ENCODE measurements around the gene TGM4. TPM values are rescaled to one million over a fixed set of nuclear protein-coding genes. Genes with fewer than 3 reads are reported as not detected.

TGM4 gene
- total RNA-seq, 1 experiment from 2014 or later, result 0.61 TPM

DNA sequence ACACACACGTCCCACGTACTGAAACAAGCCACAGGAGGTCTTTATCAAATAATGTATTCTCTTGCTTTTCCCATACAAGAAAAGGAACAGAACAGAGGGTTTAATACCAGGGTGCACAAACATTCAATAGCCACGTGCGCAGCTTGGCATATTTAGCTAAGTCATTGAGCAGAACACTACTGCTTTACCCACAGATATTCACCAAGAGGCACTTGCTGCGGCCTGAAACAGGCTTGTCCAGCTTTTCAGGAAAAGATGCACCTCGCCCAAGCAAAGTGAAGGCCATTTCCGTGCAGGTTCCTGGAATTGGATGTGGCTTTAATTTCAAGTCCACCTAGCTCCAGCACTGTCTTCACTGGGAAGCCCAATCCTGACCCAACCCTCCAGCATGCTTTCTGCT lies 84.0 kb downstream of the TGM4 start:
- no peak for TF ChIP-seq EZH2 (IDR thresholded peaks at IDR 0.05; ENCODE audit: low read depth)
- TF ChIP-seq, protein P1, sequence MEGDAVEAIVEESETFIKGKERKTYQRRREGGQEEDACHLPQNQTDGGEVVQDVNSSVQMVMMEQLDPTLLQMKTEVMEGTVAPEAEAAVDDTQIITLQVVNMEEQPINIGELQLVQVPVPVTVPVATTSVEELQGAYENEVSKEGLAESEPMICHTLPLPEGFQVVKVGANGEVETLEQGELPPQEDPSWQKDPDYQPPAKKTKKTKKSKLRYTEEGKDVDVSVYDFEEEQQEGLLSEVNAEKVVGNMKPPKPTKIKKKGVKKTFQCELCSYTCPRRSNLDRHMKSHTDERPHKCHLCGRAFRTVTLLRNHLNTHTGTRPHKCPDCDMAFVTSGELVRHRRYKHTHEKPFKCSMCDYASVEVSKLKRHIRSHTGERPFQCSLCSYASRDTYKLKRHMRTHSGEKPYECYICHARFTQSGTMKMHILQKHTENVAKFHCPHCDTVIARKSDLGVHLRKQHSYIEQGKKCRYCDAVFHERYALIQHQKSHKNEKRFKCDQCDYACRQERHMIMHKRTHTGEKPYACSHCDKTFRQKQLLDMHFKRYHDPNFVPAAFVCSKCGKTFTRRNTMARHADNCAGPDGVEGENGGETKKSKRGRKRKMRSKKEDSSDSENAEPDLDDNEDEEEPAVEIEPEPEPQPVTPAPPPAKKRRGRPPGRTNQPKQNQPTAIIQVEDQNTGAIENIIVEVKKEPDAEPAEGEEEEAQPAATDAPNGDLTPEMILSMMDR (conservative IDR thresholded peaks at IDR 0.05), result no peak
- Histone ChIP-seq H3K4me1 (replicated peaks; ENCODE audit: insufficient read depth) (peaks cover 58% of the 10 kb centered on the region), H3K27ac (no peak overlapping the region), H3K36me3 (ENCODE audit: low read depth) (peaks cover 4% of the 10 kb centered on the region), H3F3A (ENCODE audit: insufficient read depth, low read depth) (peaks cover 27% of the 10 kb centered on the region), H3K9me3 (ENCODE audit: insufficient read depth, low read depth) (no peaks in the 10 kb centered on the region), H3K27me3 (ENCODE audit: insufficient read depth, low read depth) (no peaks in the 10 kb centered on the region), H3K4me3 (no peak overlapping the region), H3K9me2 (ENCODE audit: insufficient read depth) (no peaks in the 10 kb centered on the region), H3K4me2 (no peak overlapping the region), H4K20me1 (ENCODE audit: insufficient read depth) (0 out of 2 replicates have a peak, but pooled peaks cover 4% of the 10 kb centered on the region), H2AFZ (no peak overlapping the region), H3K79me2 (ENCODE audit: low read depth) (peaks cover 82% of the 10 kb centered on the region)
- no TSS peak for BruUV-seq (replicated peaks)
- DNase-seq, result peak; percentile 35 to 43
- intact Hi-C loops (cut with micrococcal nuclease; ENCODE audit: unreplicated experiment), result no loop called here
- POLR2A ChIA-PET (ENCODE audit: unreplicated experiment), result interaction anchor here (0.5 to 0.6 kb wide), 2 partner anchors 17 to 923 kb away, joined by 4 to 6 read pairs; no protein-coding TSS in a partner anchor
- CTCF ChIA-PET, result no interaction called here

DNA sequence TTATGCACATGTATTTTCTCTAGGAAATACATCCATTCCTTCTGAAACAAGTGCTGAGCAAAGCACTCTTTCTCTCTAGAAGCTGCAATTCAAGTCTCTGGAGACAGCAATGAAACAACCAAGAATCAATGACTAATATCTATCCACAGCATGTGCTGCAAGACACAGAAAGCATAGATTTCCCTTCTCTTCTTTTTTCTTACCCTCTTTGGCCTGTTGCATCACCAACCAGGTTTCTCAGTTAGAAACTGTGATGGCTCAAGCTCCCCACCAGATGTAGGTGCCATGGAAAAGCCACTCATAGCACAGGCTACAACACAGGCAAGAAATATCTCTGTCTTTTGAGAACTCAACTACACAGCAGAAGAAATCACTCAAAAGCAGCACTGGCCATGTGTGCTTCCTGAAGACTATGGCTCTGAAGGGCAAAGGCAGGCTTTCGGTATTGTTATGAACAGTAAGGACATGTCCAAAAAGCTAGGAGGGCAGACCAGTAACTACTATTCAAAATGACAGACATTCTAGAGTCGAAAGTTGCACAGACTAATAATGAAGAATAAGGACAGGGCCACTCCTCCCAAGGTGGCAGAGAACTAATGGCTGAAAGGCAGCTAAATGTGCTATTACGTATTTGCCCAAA lies 86.1 kb downstream of the TGM4 start:
- no TSS peak for BruUV-seq (replicated peaks)
- intact Hi-C loops (cut with micrococcal nuclease; ENCODE audit: unreplicated experiment), result no loop called here
- Histone ChIP-seq H2AFZ (no peak overlapping the region), H3K79me2 (ENCODE audit: low read depth) (peaks cover 90% of the 10 kb centered on the region), H4K20me1 (ENCODE audit: insufficient read depth) (no peaks in the 10 kb centered on the region), H3K4me3 (no peak overlapping the region), H3K36me3 (ENCODE audit: low read depth) (no peaks in the 10 kb centered on the region; the same call in 1 of the 2 replicates), H3K27me3 (ENCODE audit: insufficient read depth, low read depth) (no peaks in the 10 kb centered on the region), H3F3A (ENCODE audit: insufficient read depth, low read depth) (peaks cover 20% of the 10 kb centered on the region), H3K9me3 (ENCODE audit: insufficient read depth, low read depth) (no peaks in the 10 kb centered on the region), H3K4me2 (no peak overlapping the region), H3K27ac (no peak overlapping the region), H3K4me1 (replicated peaks; ENCODE audit: insufficient read depth) (peaks cover 61% of the 10 kb centered on the region), H3K9me2 (ENCODE audit: insufficient read depth) (no peaks in the 10 kb centered on the region)
- CTCF ChIA-PET, result no interaction called here
- POLR2A ChIA-PET (ENCODE audit: unreplicated experiment), result interaction anchor here (0.5 kb wide), 1 partner anchor 17 kb away, joined by 6 read pairs; no protein-coding TSS in a partner anchor
- TF ChIP-seq, protein P1 (conservative IDR thresholded peaks at IDR 0.05), result no peak
- TF ChIP-seq EZH2 (IDR thresholded peaks at IDR 0.05; ENCODE audit: low read depth), result no peak
- peak in 1 of 2 experiments; percentile 9 for DNase-seq

DNA sequence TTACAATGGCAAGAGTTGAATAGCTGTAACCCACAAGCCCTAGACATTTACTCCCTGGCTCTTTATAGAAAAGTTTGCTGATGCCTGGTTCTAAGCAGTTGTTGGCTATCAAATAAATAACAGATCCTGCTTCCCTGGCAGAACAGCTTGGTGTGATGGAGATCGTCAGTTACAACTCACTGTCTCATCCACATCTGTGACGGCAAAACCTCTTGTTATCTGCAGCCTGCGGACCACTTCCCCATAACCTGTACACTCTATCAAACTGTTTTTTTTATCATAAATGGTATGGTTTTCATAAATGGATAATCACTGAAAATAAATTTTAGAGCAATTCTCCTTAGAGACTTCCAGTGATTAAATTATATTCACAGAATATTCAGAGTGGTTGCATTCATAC lies 87.5 kb downstream of the TGM4 start:
- ChIA-PET CTCF (no interaction called here), POLR2A (ENCODE audit: unreplicated experiment) (no interaction called here)
- DNase-seq, result no peak
- H3K4me1 ChIP-seq (replicated peaks; ENCODE audit: insufficient read depth), result peaks cover 59% of the 10 kb centered on the region
- H2AFZ ChIP-seq, result no peak overlapping the region
- no peak for TF ChIP-seq EZH2 (IDR thresholded peaks at IDR 0.05; ENCODE audit: low read depth)
- TF ChIP-seq, protein P1 (conservative IDR thresholded peaks at IDR 0.05), result no peak
- H3K36me3 ChIP-seq (ENCODE audit: low read depth), result no peaks in the 10 kb centered on the region; the same call in 1 of the 2 replicates
- BruUV-seq (replicated peaks), result no TSS peak
- peaks cover 93% of the 10 kb centered on the region for H3K79me2 ChIP-seq (ENCODE audit: low read depth)
- H4K20me1 ChIP-seq (ENCODE audit: insufficient read depth), result no peaks in the 10 kb centered on the region
- no peaks in the 10 kb centered on the region for H3K9me2 ChIP-seq (ENCODE audit: insufficient read depth)
- no peak overlapping the region for H3K27ac ChIP-seq
- H3K4me3 ChIP-seq, result no peak overlapping the region
- intact Hi-C loops (cut with micrococcal nuclease; ENCODE audit: unreplicated experiment), result no loop called here
- H3K27me3 ChIP-seq (ENCODE audit: insufficient read depth, low read depth), result no peaks in the 10 kb centered on the region
- H3K4me2 ChIP-seq, result peak overlapping the region; percentile 65
- H3K9me3 ChIP-seq (ENCODE audit: insufficient read depth, low read depth), result no peaks in the 10 kb centered on the region
- H3F3A ChIP-seq (ENCODE audit: insufficient read depth, low read depth), result peaks cover 25% of the 10 kb centered on the region
